Measurements from ENCODE around the gene PEX16.

- TF ChIP-seq CTCF (IDR thresholded peaks at IDR 0.05; ENCODE audit: poor library complexity), result no peak
- no peak for TF ChIP-seq EZH2 (IDR thresholded peaks at IDR 0.05; ENCODE audit: borderline replicate concordance)
Measured at GRCh38 chr11:45871638-45872037, 46.0 kb downstream of the PEX16 start.
